ENCODE results near the gene KDM4D.

DNA sequence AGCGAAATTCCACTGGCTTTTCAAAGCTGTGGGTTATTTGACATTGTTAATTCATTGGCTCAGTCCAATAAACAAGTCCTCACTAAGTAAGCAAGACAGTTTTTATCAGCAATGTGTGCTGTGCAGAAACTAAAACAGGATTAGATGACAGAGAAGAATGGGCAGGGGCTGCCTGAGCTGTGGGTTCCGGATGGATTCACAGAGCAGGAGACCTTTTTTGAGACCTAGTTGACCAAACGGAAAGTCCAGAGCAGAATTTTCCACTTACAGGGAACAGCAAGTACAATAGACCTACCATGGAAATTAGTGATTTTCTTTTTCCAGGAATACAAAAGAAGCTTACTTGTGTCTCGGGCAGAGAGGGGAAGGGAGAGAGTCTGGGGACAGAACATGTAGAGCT, 70.5 kb downstream of the KDM4D start:
- no peak for TF ChIP-seq EZH2 (IDR thresholded peaks at IDR 0.05; ENCODE audit: borderline replicate concordance, low read length)
- TF ChIP-seq, protein P1, sequence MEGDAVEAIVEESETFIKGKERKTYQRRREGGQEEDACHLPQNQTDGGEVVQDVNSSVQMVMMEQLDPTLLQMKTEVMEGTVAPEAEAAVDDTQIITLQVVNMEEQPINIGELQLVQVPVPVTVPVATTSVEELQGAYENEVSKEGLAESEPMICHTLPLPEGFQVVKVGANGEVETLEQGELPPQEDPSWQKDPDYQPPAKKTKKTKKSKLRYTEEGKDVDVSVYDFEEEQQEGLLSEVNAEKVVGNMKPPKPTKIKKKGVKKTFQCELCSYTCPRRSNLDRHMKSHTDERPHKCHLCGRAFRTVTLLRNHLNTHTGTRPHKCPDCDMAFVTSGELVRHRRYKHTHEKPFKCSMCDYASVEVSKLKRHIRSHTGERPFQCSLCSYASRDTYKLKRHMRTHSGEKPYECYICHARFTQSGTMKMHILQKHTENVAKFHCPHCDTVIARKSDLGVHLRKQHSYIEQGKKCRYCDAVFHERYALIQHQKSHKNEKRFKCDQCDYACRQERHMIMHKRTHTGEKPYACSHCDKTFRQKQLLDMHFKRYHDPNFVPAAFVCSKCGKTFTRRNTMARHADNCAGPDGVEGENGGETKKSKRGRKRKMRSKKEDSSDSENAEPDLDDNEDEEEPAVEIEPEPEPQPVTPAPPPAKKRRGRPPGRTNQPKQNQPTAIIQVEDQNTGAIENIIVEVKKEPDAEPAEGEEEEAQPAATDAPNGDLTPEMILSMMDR (conservative IDR thresholded peaks at IDR 0.05 in 1 of 2, IDR thresholded peaks at IDR 0.05 in 1 of 2; ENCODE audit: extremely low read depth in 1 of 2, insufficient read depth in 1 of 2, low read depth in 1 of 2, low read length in 2 of 2), result no peak

Data from mammary epithelial cell (primary cell).